NCI-H748 treated with DMSO at 0.1 percent for 48 hours (cell line): ENCODE measurements around the gene MALL.
"Not testable (repeated sequence)": the region's sequence is repeated elsewhere in the genome, so short reads cannot be mapped to it uniquely, and the experiment has no call there.

Source experiments
- DNase-seq: peaks from one replicate; lab custom pipeline; 2025; lab: John Stamatoyannopoulos, UW

Gene MALL

DNA sequence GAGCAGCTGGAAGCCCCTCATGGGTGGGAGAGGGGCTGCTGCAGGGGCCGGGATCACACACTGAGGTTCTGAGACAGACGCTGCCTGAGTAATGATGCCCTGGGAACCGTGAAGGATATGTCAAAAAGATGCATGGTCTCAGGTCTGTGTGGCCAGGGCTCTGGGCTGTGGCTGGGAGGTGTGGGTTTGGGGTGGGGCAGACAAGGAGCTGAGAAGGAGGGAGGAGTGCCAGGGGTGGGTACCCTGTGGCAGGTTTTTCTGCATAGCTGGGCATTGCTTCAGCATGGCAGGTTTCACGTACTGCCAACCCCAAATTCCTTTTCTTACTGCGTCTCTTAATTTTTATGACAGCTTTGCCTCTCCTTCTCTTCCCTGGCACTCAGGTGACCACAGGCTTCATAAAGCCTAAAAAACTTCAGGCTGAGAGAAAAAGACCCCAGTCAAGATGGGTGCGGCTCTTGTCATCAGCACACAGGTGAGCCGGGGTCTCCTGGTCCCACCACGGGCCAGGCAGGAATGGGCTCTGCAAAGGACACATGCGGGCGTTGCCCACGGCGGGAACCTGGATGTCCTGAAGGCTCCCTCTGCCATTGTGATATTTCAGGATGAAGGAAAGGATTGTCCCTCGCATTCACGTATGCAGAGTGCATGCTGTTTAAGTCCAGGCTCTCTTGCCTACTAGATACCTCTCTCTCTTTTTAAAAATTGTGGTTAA, 18.0 kb downstream of the MALL start:
- no peak for DNase-seq

GRCh38 chr2:110095994-110096633, 19.5 kb downstream of the MALL start:
- DNase-seq: no peak

DNA sequence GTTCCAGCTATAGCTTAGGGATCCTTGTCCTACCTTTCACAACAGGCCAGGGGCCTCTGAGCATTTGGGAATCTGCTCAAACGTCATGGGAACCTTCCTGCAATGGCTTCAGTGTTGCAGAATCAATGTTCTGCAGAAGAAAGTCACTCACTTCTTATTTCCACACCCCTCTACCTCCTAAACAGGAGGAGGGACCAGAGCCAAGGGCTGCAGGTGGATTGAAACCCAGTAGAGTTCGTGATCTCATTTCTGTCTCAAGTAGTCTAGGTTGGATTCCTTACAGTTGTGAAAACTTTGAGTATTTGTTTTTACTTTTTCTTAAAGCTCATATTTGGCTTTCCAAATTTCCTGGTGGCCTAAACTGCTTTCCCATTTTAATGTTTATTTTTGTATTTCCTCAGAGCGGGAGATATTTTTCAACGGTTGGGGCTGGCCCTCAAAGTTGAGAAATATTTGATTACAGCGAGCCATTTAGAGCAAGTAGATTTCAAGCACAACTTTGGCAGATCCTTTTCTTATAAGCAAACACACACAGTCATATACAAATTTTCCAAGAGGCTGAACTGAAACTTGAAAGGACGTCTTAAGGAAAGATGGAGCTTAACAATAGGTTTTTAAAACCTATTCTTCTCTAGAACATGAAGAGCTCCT, 20.6 kb downstream of the MALL start:
- not testable (repeated sequence) for DNase-seq

DNA sequence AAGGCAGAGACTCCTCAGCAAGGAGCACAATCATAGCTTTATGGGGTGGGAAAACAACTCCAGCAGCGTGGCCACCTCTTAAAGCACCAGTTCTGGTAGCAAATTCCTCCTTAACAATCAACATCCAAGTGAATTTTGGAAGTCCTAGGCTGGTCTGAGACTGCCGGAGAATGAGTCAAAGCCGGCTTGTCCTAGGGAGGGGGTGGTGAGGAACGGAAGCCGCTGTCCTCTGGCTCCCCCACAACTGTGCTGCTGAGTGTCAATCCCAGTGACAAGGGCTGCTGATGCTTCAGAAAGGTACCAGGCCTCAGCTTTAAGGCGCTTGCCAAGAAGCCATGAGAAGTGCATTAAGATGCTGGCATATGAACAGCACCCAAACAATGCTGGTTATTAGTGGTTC, 21.7 kb downstream of the MALL start:
- not testable (repeated sequence) for DNase-seq

DNA sequence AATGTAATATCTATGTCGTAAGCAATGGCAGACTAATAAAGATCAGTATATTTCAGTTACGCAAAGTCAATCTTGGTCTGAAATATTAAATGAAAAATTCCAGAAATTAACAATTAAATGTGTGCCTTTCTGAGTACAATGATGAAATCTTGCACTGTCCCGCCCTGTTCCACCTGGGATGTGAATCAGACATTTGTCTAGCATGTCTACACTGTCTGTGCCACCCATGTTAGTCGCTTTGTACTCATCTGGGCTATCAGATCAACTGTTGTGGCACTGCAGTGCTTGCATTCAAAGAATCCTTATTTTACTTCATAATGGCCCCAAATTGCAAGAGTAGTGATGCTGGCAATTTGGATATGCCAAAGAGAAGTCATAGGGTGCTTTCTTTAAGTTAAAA, 25.5 kb downstream of the MALL start:
- not testable (repeated sequence) for DNase-seq

DNA sequence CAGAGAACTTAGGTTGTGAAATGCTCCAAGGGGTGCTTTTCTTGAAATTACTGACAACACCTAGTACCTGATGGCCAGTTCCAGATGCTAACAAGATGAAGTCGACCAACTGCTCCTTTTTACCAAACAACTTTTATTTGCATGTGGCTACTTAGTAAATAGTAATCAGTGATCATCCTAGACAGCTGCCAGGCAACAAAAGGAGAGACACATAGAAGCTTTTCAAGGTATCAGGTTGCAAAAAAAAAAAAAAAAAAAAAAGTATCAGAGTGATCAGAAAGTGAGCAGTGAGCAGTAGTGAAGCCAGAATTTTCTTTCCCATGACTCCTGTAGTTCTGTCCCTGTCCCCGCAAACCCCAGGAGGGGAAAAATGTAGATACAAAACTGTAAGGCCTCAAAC, 31.9 kb downstream of the MALL start:
- not testable (repeated sequence) for DNase-seq

DNA sequence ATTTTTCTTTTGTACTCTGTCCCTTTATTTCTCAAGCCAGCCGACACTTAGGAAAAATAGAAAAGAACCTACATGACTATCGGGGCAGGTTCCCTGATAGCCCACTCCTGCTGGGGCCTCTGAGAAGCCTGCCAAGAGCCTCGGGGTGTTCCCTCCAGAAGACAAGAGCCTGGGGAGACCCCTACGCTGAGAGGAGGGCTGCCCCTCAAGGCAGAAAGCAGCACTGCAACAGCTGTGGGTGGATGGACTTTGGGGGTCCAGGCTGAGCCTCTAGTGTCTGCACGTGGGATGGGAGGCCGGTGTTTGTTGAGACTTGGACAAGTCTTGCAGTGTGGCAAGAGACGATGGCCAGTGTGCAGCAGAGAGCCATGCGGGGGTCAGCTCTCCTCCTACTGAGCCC, 32.5 kb downstream of the MALL start:
- not testable (repeated sequence) for DNase-seq

GRCh38 chr2:110078104-110078503, 37.5 kb downstream of the MALL start:
- DNase-seq: not testable (repeated sequence)

DNA sequence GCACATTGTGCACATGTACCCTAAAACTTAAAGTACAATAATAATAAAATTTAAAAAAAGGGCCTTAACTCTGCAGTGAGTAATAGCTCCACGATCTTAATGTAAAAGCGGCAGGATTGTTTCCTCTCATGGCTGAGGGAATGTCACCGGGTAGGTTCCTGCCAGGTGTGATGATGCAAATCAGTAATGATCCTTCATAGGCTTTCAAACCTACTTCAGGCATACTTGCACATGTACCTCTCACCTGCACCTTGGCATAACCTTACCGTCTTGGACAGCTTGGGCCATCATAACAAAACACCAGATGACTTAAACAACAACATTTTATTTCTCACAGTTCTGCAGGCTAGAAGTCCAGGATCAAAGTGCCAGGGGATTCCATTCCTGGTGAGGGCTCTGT, 39.7 kb downstream of the MALL start:
- DNase-seq: not testable (repeated sequence)

- not testable (repeated sequence) for DNase-seq
Measured at GRCh38 chr2:110069869-110070268, 45.8 kb downstream of the MALL start.

DNA sequence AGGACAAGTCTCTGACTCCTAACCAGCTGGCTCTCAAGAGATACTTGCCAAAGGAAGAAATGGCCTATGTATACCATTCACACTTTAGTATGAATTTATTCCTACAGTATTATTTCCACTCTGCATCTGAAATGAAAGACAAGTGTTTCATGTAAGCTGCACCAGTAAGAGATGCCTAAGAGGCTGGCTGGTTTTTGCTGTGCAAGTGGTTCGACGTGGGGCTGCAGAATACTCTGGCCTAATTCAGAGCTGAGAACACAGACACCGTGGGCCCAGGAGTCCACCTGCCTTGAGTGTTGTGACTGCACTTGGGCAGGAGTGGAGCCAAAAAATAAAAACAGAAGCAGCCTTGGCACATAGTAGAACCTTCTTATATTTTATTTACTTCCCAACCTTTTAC, 47.5 kb downstream of the MALL start:
- DNase-seq: not testable (repeated sequence)

DNA sequence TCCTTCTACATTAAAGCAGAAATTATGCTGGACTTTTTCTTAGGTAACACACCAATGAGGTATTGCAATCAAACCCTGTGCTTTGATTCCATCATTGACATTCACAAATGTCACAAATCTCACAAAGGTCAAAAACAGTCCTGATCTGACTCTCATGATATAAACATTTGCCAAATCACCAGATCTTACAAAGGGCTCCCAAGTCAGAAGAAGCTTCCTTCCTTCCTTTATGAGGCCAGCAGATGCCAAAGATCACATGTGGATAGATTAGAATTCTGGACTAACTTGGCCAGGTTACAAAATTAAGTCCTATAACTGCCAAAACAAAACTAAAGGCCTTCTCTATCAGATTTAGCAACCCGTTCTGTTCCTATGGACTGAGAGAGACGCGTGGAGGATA, 53.3 kb downstream of the MALL start:
- DNase-seq: not testable (repeated sequence)

- DNase-seq: not testable (repeated sequence)
Measured at GRCh38 chr2:110060550-110060949, 55.1 kb downstream of the MALL start.

GRCh38 chr2:110059694-110060358, 55.8 kb downstream of the MALL start:
- DNase-seq: not testable (repeated sequence)

GRCh38 chr2:110059009-110059693, 56.5 kb downstream of the MALL start:
- DNase-seq: not testable (repeated sequence)

DNA sequence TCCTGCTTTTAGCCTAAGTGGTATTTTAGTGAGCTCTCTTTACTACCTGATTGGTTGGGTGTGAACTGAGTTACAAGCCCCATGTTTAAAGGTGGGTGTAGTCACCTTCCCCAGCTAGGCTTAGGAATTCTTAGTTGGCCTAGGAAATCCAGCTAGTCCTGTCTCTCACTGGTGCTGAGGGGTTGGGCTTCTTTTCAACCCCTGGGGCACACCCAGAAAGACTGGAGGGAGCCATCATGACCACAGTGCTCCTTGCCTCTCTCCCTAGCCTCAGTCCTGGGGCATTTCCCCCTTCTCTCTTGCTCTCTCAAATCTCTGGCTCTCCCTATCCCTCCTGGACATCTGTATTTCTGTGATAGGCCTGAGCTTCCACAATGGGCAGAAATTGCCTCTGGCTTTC, 57.6 kb downstream of the MALL start:
- DNase-seq: not testable (repeated sequence)

GRCh38 chr2:110055819-110056408, 59.7 kb downstream of the MALL start:
- DNase-seq: not testable (repeated sequence)

DNA sequence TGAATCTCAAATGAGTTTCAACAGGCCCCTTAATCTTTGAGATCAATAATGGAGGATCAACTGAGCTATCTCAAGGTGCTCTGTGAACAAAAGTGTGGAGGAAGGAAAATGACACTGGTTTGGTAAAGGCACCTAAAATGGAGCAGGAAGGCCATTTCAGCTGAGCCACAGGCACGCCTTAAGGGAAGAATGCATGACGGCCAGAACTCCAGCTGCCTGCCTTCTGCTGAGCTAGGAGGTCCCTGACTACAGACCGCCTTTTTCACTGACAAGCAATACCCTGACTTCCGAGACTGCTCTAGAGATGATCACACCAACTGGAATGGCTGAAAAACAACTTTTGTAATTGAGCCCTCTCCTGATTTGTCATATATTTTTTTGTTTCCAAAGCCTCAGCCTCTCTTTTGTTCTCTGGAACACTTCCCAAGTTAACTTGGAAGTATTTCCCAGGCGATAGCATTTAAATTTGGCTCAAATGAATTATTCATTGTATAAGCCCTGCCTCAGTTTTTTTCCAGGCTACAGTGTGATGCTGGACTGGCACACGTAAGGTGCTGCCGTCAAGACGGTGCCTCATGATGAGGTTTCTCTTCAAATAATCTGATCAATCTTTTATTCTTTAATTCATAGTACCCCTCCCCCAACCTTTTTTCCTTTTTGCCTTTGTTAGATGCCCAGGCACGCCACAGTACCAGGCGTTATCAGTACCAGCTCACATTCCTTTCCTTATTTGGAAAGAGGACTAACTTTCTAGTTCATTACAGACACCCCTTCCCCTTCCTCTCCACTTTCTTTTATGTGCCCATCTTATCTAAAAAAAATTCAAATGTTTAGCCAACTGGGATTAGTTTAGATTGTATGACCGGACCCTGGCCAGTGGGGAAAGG, 60.9 kb downstream of the MALL start:
- DNase-seq: not testable (repeated sequence)

GRCh38 chr2:110053688-110054087, 61.9 kb downstream of the MALL start:
- DNase-seq: not testable (repeated sequence)

DNA sequence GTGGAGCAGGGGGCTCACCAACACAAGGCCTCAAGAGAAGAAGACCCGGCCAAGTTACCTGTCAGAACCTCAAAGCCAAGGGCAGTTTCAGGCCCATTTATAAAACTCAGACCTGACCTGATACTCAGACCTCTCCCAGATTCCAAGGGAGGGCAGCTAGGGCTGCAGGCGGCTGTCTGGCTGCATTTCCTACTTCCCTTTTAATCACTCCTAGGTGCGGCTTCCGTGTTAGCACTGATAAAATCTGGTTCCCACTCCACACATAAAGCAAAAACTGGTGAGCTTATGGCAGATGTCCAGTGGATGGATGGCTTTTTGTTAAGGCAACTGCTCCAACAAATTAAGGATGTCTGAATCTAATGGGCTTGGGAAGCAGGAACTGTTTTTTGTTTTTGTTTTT, 63.5 kb downstream of the MALL start:
- DNase-seq: not testable (repeated sequence)
